DND-41 (cell line): ENCODE results near the gene SEMA6A.

Experiments
- EZH2 ChIP-seq: IDR thresholded peaks from 3 replicates; pipeline ENCODE4 v1.6.1; 2012; ENCODE audit warnings: borderline replicate concordance, low read depth, mild to moderate bottlenecking, moderate library complexity, low read length, inconsistent platforms; ENCODE audit not compliant: severe bottlenecking
- TF ChIP-seq, protein P1 (sequence below): IDR thresholded peaks from 2 replicates; pipeline ENCODE4 v1.5.1; 2012; ENCODE audit warnings: borderline replicate concordance, low read length, moderate library complexity, mild to moderate bottlenecking; ENCODE audit not compliant: poor library complexity, severe bottlenecking; ENCODE audit errors: extremely low read depth

DNA sequence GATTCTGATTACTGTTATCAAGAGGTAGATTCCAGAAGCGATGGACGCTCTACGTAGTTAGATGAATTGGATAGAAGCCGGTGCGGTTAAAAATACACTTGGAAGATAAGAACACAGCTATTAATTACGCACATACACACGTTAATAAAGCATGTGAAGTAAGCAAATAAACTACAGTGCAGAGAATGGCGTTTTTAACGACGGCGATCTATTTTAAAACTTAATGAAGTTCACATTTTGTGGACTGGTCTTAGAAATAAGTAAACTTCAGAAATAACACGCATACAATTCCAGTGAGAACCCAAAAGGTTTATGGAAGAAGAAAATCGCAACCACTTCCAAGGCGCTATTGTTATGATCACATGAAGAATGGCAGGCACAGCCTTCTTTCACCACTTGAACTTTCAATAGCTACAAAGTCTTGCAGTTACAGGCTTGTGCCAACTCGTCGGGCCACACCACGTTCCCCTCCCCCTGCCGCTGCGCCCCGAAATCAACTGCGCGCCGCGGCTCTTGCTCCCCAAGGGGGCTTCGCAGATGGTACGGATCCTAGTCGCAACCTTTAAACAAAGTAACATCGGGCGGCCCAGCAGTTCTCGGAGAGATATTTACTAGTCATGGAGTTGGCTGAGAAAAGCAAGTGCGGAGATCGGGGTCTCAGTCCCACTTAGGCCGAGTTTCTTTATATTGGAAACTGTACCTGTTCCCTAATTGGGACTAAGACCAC, 866 bp upstream of the SEMA6A start:
- TF ChIP-seq, protein P1, sequence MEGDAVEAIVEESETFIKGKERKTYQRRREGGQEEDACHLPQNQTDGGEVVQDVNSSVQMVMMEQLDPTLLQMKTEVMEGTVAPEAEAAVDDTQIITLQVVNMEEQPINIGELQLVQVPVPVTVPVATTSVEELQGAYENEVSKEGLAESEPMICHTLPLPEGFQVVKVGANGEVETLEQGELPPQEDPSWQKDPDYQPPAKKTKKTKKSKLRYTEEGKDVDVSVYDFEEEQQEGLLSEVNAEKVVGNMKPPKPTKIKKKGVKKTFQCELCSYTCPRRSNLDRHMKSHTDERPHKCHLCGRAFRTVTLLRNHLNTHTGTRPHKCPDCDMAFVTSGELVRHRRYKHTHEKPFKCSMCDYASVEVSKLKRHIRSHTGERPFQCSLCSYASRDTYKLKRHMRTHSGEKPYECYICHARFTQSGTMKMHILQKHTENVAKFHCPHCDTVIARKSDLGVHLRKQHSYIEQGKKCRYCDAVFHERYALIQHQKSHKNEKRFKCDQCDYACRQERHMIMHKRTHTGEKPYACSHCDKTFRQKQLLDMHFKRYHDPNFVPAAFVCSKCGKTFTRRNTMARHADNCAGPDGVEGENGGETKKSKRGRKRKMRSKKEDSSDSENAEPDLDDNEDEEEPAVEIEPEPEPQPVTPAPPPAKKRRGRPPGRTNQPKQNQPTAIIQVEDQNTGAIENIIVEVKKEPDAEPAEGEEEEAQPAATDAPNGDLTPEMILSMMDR = no peak
- TF ChIP-seq EZH2 = no peak
